ENCODE measurements around the gene SAMD11.
A peak's percentile ranks its signal among the peaks of the same experiment; 100 is the strongest.

The SAMD11 gene

GRCh38 chr1:905071-905749 lies 18.5 kb upstream of the SAMD11 start:
- DNase-seq, result peak; percentile 32

DNA sequence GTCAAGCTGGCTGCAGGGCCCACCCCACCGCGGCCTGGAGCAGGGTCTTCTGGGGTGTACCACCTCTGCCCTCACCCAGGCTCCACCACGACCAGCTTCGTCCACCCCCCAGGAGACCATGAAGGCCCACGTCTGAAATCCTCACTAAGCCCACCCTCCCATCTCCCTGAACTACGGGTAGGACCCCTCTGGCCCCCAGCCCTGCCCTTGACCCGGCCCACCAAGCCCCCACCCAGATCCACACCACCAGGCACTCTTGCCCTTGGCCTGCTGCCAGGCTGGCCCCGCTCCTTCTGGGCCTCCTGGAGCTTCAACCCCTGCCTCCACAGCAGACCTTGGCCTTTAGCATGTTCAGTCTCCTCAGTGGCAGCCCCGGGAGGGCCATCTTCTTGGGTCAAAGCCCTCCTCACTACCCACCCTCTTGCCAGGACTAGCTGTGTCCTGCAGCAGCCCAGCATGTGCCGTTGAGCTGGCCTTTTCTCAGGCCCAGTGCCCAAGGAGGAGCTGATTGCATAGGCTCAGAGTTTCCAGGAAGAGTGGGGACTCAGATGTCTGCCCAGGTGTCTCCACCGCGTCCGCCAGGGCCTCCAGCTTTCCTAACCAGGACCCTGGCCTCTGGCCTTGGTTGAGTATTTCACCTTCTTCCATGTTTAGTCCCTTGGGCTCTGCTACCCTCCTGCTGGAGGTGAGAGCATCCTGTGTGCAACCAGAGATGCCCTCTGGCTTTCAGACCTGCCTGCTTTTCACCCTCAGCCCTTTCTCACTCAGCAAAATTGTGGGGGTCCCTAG lies 17.7 kb upstream of the SAMD11 start:
- no peak for DNase-seq

DNA sequence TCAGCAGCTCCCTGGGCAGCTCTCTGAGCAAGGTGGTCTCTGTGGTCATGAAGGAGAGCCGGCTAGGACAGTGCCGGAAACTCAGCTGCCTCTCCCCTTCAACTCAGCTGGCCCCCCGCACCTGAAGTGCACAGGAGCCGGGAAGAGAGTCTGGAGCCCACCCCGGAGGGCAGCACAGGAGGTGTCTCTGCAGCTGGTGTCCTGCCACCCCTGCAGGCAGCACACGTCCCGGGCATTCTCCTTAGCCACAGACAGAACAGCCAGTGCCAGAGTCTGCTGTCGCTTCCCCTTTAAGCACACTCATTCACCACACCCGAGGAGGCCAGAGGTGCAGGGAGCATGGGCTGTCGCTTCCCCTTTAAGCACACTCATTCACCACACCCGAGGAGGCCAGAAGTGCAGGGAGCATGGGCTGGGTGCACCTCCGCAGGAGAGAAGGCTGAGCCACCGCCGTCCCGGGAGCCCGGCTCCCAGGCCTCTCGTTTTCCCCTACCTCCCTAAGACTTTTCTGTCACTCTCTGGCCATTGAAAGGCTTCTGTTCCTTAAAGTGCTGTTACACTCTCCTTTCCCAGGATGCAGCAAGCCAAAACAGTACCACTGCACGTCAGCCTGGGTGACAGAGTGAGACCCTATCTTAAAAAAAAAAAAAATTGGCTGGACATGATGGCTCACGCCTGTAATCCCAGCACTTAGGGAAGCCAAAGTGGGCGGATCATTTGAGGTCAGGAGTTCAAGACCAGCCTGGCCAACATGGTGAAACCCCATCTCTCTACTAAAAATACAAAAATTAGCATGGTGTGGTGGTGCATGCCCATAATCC lies 16.9 kb upstream of the SAMD11 start:
- DNase-seq, result peak; percentile 86

DNA sequence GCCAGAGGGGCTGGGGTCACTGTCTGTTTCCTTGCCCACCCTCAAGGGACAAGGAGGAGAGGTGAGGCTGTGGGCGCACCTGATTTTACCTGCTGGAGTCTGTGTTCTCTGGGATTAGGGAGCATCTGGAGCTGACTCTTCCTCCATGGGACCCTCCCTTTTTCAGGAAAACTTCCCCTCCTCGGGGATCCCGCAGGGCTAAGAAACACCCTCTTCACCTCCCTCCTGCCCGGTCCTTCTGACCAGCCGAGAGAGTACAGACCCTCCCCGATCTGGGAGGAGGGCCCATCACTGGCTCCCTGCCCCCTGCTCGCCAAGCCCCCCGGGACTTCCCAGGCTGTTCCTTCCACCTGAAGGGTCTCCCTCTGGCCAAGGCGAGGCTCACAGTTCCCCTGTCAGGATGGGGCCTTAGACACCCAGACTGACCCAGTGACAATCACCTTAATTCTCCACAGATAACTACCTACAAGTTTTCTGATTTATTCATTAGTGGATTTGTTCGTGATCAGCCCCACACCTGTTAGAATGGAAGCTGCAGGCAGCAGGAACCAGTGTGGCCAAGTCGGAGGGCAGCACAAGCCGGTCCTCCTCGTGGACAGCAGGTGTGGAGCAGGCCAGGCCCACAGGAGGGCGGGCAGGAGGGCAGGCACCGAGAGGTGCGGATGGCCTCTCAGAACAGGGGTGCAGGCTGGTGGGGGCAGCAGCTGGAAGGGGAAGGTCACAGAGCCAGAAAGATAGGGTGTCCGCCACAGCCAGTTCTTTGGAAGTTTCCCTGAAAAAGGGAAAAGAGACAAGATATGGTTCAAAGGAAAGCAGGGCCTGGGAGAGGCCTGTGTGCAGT lies 15.9 kb upstream of the SAMD11 start:
- no peak for DNase-seq

DNA sequence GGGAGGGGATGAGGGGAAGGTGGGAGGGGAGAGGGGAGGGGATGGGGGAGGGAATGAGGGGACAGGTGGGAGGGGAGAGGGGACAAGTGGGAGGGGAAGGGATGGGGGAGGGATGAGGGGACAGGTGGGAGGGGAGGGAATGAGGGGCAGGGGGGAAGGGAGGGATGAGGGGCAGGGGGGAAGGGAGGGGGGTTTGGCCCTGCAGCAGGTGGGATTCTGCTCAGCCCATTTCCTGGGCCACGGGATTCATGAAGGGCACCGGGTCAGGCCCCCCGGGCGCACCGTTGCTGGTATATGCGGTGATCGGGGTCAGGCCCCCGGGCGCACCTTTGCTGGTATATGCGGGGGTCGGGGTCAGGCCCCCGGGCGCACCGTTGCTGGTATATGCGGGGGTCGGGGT lies 15.1 kb upstream of the SAMD11 start:
- DNase-seq, result no peak

DNA sequence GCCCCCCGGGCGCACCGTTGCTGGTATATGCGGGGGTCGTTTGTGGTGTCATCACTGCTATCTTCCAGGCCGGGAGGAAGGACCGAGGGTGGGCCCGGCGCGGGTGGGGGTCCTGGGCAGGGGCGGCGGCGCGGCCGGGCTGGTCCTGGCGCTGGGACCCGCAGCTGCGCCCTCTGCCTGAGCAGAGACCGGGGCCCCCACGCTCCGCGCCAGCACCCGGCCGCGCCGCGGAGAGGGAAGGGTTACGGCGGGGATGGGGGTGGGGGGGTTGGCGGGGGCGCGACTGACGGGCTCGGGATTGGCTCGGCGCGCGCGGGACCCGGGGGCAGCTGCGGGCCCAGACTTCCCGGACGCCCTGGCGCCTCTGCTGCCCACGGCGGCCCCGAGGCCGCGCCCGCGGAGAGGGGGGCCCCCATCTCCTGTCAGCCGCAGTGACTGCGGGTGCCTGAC lies 13.8 kb upstream of the SAMD11 start:
- DNase-seq, result peak; percentile 0

- DNase-seq, result peak; percentile 1
Observed at GRCh38 chr1:910311-910880, 13.3 kb upstream of the SAMD11 start.

GRCh38 chr1:910881-911721 lies 12.6 kb upstream of the SAMD11 start:
- peak; percentile 77 for DNase-seq

DNA sequence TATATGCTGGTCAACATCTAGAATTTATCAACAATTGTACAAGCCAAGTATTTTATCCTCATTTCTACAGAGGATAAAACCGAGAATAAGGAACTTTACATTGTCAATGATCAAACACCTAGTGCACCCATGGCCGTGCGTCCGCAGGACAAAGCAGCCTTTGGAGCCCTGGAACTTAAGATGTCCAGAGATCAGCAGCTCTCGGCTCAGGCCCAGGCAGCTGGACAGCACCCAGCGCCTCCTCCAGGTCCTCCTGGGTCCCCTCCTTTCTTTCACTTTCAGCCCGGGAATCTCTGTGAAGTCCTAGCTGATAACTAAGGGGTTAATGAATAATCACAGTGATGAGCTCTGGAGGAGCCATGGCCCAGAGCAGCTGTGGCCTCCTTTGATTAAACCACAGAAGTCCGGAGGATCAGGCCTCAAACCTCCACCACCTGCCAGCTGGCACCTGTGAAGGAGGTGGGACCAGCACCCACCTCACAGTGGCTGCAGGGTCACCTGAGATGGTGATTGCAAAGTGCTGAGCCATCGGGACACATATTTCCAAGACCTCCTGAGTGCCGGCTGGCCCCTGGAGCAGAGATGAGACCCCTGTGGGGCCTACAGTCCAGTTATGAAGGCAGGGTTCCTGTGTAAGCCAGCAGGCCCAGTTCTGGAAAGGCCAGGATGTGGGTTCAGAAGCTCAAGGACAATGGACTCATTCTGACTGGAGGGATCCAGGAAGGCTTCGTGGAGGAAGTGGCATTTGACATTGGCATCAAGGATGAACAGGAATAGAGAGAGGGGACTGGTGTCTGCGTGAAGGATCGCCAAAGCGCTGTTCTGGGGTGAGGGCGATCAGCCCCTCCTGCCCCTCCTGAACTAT lies 11.6 kb upstream of the SAMD11 start:
- no peak for DNase-seq

- DNase-seq, result peak; percentile 56
Observed at GRCh38 chr1:912740-913301, 10.9 kb upstream of the SAMD11 start.

- no peak for DNase-seq
Observed at GRCh38 chr1:913491-914130, 10.1 kb upstream of the SAMD11 start.

DNA sequence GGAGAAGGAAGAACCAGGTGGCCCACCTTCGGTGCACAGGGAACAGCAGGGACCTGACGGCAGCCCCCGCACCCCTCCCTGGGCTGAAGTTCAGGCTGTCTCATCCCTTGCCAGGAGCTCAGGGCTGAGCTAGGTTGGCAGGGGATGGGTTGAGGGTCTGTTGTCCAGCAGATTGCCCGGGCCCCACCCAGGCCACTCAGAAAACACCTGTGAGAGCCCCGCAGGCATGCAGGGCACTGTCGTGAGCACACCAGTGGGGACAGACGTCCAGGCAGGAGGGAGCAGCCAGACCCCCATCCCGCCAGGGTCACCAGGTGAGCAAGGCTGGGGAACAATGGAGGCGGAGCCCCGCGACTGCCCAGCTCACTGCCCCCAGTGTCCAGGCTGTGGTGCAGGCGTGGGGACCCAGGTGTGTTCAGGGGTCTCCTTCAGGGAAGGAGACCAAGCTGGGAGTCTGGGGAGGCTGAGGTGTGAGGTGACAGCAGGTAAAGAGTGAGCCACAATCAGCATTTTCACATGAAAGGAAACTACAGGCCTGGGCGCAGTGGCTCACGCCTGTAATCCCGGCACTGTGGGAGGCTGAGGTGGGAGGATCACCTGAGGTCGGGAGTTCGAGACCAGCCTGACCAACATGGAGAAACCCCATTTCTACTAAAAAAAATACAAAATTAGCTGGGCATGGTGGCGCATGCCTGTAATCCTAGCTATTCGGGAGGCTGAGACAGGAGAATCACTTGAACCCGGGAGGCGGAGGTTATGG lies 9.4 kb upstream of the SAMD11 start:
- no peak for DNase-seq

DNA sequence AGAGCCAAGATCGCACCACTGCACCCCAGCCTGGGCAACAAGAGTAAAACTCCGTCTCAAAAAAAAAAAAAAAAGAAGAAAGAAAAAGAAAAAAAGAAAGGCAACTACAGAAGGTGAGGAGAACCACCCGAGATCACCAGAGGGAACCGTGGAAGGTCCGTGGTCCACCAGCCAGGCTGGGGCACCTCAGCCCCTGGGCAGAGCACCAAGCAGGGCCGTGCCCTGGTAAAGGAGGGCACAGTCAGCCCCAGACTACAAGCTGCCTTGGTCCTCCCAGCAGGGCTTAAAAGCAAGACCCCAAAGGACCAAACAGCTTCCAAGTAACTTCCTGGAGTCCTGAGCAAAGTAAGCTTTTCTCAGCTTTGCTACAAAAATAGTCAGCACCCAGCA lies 8.8 kb upstream of the SAMD11 start:
- no peak for DNase-seq

GRCh38 chr1:915295-916172 lies 8.2 kb upstream of the SAMD11 start:
- DNase-seq, result no peak

DNA sequence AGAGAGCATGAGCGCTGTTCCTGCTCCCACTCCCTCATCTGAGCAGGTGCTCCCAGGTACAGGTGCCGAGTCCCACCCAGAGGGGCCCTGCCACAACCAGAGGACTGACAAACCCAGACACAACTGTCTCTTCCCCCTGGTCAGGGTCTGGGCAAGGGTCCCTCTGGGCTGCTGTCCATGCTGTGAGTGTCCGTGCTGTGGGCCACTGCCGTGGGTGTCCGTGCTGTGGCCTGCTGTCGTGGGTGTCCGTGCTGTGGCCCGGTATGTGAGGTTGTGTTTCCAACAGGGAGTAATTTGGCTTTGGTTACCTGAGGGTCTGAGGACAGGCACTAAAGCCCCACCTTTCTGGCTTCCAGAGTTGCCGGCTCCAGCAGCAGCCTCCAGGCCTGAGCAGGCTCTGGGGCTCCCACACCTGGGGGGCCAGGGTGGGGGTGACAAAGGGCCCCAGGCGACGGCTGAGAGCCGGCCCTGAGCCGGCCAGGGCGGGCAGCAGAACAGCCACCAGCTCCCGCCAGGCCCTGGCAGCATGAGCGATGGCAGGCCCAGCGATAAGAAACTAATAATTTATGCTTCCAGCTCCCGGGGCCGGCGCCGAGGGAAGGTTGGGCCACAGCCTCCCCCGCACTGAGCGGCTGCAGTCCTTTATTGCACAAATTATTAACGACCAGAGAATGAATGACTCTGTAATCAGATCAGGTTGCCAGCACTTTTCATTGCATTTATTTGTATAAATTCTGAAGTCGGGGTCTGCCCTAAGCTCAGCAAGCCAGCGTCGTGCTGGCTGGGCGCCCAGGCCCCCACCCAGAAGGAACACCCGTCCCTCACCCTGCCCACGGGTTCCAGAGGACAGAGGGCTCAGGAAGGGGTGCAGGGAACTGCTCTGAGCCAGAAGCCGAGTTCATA lies 7.3 kb upstream of the SAMD11 start:
- DNase-seq, result peak; percentile 61

GRCh38 chr1:917076-917459 lies 6.7 kb upstream of the SAMD11 start:
- no peak for DNase-seq
